T1000 (cell line): ENCODE results near the gene SLC35F5.
"Not testable (repeated sequence)": the region's sequence is repeated elsewhere in the genome, so short reads cannot be mapped to it uniquely, and the experiment has no call there.

ENCODE experiments used
- DNase-seq: peaks from one replicate; lab custom pipeline; 2025; ENCODE audit warnings: mixed read lengths; lab: John Stamatoyannopoulos, UW

The SLC35F5 gene

DNA sequence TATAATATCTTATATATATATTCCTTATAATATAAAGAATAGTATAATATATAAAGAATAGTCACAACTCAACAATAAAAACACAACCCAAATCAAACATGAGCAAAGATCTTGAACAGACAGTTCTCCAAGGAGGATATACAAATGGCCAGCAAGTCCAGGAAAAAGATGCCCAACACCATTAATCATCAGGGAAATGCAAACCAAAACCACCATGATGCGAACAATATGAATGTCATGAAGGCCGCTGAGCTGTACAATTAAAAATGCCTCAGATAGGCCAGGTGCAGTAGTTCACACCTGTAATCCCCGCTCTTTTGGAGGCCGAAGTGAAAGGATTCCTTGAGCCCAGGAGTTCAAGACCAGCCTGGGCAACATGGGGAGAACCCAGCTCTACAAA, 58.9 kb downstream of the SLC35F5 start:
- no peak for DNase-seq

DNA sequence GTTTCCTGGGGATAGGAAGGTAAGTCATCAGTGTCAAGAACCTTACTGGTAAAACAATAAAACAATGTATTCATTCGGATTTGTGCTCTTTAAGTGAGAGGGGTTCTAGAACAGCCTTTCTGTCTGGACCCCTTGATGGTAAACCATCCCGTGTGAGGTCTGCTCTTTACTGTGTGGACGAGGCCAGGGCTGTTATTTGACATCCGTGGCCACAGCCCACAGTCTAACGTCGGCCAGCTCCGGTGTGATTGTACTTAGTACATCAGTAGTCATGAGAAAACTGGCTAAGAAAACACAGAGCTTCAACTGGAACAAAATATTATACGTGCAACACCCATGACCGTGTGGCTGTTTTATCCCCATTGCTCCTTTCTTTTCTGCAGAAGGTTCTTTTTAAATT, 62.0 kb downstream of the SLC35F5 start:
- no peak for DNase-seq

DNA sequence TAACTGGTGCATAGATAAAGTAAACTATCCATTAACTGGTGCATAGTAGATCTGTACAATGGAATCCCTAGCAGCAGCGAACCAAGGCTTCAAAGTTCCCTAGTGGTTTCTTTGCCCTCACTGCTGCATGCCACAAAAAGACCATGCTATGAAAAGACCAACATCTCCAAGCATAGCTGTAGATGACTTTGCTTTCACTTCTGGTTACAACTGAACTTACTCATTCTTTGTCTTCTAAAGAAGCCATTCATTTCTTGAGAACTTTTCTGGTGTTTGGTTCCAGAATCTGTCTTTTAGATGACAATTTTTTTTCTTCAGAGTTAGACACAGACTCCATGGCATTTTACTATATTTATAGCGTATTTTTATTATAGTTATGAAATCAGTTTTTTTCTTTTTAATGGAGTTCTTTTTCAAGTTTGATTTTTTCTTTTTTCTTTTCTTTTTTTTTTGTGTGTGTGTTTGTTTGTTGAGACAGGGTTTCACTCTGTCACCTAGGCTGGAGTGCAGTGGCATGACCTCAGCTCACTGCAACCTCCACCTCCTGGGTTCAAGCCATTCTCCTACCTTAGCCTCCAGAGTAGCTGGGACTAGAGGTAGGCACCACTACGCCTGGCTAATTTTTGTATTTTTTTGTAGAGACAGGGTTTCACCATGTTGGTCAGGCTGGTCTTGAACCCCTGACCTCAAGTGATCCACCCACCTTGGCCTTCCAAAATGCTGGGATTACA, 63.6 kb downstream of the SLC35F5 start:
- DNase-seq: no peak

DNA sequence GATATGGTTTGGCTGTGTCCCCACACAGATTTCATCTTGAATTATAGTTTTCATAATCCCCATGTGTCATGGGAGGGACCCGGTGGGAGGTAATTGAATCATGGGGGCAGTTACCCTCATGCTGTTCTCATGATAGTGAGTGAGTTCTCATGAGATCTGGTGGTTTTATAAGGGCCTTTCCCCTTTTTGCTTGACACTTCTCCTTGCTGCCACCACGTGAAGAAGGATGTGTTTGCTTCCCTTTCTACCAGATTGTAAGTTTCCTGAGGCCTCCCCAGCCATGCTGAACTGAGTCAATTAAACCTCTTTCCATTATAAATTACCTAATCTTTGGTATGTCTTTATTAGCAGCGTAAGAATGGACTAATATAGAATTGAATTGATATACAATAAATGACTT, 65.6 kb downstream of the SLC35F5 start:
- DNase-seq: not testable (repeated sequence)

DNA sequence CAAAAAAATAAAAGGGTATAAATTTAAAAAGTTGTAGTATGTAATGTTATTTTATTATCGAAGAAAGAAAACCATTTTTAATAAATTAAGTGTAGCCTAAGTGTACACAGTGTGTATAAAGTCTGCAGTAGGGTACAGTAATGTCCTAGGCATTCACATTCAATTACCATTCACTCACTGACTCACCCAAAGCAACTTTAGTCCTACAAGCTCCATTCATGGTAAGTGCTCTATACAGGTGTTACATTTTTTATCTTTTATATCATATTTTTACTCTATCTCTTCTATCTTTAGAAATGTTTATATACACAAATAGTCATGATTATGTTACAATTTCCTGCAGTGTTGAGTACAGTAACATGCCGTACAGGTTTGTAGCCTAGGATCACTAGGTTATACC, 69.9 kb downstream of the SLC35F5 start:
- DNase-seq: no peak

DNA sequence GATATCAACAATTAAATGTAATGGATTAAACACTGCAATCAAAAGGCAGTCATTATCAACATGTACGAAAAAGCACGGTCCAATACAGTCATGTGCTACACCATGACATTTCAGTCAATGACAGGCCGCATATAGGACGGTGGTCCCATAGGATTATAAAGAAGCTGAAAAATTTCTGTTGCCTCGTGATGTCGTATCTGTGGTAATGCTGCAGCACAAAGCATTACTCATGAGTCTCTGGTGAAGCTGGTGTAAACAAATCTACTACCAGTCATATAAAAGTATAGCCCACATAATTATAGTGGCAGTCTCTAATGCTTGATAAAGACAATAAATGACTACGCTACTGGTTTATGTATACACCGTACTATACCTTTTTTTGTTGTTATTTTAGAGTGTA, 71.0 kb downstream of the SLC35F5 start:
- no peak for DNase-seq

DNA sequence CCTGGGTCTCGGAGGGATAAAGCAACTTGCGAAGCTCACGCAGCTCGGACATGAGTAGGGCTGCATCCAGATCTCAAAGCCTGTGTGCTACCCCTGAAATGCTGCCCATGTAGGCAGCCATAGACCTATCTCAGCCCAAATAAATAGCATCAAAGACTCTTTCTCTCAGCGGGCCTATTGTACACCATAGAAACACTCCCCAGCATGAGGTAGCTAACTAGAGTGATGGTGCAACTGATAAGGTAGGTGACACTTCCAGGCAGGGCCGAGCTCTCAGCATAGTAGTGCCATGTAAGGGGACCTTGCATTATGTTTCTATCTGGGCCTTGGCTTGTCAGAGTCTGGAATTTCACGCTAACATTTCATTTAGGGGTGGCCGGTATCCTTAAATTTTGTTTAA, 77.0 kb downstream of the SLC35F5 start:
- no peak for DNase-seq

DNA sequence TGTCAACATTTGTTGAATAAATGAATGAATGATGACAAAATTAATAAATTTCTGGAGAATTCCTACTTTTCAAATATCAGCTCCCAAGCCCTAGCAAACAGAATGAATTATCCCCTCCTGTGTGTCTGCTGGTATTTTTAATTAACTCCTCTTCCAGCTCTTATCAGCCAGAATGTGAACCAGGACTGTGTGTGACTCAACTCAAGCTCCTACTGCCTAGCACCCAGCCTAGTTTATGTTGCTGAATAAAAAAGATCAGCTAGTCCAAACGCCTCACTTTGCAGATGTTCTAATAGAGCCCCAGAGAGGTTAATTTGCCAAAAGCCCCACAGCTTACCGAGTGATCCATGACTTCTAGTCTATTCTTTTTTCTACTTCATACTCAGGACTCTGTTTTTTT, 79.1 kb downstream of the SLC35F5 start:
- no peak for DNase-seq

DNA sequence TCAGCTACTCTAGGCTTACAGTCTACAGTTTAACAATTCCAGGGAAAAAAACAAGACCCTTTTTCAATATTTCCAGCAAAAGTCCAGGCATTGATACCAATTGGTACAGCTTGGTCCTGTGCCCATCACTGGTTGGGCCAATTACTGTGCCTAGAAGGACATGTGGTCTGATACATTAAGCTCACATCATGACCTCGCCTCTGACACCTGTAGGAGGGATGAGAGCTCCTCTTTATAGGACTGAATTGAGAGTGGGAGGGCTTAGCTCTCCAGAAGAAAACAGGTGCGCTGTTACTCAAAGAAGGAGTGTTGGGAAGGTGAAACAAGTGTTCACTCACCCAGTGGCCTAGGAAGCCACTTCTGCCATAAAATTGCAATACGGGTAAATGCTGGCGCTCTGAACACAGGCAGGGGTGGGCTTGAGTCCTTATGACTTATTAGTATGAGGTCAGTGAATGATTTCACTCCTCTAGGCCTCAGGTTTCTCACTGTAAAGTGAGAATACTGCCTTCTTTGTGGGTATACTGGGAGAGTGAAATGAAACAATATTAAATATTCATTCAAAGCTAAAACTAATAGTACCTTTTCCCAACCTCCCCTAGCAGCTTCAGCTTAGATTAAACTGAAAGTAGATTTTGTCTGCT, 79.7 kb downstream of the SLC35F5 start:
- DNase-seq: no peak

DNA sequence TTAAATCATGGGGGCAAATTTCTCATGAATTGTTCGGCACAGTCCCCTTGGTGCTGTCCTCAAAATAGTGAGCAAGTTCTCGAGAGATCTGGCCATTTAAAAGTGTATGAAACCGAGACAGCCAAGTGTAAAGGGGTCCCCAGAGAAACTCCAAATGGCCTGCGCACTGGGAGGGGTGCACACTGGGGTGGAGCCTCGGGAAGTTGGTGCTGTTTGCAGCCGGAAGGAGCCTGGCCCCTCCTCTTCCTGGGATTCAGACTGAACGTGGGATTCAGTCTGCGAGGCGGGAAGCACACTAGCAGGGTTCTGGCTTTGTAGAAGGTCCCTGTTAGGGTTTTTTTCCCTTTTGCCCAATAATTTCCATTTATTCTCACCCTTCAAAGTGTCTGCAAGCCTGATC, 80.6 kb downstream of the SLC35F5 start:
- no peak for DNase-seq

DNA sequence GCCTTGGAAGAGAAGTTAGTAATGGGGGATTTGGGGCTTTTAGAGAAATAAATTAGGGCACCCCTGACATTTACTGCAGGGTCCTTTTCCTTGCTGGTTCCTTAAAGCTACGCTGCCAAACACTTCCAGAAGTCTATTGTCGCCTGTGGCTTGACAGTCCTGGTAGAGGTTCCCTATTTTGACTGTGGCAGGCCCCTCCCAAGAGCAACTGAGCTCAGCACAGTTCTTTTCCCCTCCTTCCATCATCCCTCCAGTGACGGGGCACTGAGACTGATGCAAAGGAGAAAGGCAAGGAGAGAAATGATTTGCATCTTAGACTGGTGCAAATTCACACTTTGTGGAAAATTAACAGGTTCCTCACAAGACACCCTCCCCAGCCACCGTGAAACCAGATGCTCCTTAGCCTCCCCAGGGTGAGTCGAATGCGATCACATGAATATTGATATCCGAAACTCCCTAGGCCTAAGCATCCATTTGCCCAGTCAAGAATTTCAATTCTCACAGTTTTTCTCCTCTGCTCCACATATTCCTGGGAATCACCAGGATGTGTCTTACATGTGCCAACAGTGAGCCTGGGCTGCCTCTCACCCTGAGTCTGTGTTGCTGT, 84.0 kb downstream of the SLC35F5 start:
- no peak for DNase-seq

DNA sequence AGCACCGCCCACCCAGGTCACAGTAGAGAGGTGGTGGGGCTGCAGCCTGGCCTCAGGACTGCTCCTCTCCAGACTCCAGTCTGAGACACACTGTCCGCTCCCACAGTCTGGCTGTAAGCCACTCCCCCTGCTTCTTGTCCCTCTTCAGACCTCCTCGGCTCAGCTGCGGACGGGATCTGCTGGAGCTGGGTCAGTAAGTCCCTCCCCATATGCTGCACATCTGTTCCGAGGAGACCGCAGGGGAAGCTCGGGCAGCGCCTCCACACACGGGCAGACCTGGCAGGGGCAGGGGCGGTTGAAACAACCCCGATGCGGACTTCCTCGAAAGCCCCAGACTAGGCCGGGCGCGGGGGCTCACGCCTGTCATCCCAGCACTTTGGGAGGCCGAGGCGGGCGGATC, 87.4 kb downstream of the SLC35F5 start:
- DNase-seq: not testable (repeated sequence)

DNA sequence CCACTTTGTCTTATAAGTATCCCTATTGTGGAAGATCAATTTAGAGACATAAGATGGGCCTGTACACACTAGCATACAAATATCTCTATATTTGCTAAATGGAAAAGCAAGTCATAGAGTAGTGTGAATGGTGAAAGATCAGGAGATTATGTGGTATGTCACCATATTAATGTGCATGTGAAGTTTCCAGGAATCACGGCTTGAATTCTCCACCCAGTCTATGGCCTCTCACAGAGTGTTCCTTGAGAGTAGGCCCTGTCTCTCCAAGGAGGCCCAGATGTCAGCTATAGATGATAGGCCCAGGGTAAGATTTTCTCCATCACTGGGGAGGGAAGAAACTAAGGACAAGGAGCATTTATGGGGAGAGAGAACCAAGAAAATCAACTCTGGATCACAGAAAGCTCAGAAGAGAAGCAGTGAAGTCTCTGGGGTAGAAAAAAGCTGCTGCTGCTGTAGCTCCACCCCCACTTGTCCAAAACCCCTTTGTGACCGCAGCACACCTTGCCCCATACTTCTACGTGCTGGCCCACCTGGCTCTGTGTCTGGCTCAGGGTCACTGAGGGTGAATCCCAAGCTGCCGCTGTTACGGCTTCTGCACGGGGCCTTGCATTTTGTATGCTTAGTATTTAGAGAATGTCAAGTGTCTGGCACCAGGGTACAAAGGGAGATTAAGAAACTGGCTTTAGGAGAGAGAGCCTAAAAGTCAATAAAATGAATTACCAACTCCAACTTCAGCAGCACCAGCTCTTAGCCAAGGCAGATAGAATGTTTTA, 91.5 kb downstream of the SLC35F5 start:
- DNase-seq: not testable (repeated sequence)

DNA sequence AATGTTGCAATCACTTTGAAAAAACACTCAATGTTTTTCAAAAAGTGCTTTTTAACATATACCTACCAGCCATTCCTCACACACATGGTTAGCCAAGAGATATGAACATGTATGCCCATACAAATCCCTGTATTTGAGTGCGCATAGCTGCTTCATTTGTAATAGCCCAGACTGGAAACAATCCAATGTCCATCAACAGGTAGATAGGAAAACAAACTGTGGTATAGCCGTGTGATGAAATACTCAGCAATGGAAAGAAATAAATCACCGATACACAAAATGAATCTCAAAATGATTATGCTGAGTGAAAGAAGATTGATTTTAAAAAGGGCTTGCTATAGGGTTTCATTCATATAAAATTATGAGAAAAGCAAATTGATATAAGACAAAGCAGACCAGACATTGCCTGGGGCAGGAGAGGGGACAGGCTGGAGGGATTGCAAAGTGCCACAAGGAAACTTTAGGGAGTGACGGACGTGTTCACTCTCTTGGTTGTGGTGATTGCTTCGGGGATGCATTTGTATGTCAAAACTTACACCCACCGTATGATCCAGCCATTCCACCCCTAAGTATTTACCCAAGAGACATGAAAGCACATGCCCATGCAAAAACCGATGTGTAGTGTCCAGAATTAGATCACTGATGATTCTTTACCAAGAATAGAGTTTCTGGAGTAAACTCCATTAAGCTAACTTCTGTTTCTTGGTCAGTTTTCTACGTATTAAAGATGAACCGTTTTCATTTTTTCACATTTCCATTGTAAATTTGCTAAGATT, 93.0 kb downstream of the SLC35F5 start:
- not testable (repeated sequence) for DNase-seq
